ENCODE data around the gene MYL7.
"Not testable (repeated sequence)": the region's sequence is repeated elsewhere in the genome, so short reads cannot be mapped to it uniquely, and the experiment has no call there.

The MYL7 gene

DNA sequence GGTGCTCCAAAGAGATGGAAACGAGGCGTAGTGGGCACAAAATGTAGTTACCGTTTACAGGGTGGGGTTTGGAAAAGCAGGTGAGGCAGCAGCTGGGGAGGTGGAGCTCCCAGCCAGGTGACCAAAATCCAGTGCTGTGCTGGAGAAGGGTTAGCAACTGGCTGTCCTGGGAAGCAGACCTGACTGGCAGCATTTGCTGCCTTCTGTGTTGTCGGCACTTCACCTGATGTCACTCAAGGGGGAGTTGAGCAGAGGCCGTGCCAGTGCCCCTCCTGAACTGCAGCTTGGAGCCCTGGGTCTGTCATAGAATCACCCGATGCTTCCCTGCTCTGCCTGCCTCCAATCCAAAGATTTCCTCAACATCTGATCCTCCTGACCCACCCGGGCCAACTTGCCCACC lies 35.4 kb upstream of the MYL7 start:
- no peak overlapping the region for H3K27ac Mint-ChIP-seq
- peaks cover 18% of the 10 kb centered on the region for H3K27me3 Mint-ChIP-seq
- no peak overlapping the region for H3K4me3 Mint-ChIP-seq
- peaks cover 7% of the 10 kb centered on the region for H3K4me1 Mint-ChIP-seq
- no peak for ATAC-seq
- H3K36me3 Mint-ChIP-seq = no peaks in the 10 kb centered on the region
- H3K9me3 Mint-ChIP-seq = peaks cover 5% of the 10 kb centered on the region

GRCh38 chr7:44175730-44176129 lies 34.6 kb upstream of the MYL7 start:
- Mint-ChIP-seq H3K9me3 (peaks cover 5% of the 10 kb centered on the region), H3K36me3 (no peaks in the 10 kb centered on the region), H3K4me1 (peaks cover 7% of the 10 kb centered on the region), H3K27me3 (peaks cover 23% of the 10 kb centered on the region), H3K4me3 (no peak overlapping the region), H3K27ac (no peak overlapping the region)
- ATAC-seq = no peak

DNA sequence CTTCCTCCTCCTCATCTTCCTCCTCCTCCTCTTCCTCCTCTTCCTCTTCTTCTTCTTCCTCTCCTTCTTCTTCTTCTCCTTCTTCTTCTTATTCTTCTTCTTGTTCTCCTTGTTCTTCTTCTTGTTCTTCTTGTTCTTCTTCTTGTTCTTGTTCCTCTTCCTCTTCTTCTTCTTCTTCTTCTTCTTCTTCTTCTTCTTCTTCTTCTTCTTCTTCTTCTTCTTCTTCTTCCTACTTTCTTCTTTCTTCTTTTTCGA lies 33.5 kb upstream of the MYL7 start:
- H3K36me3 Mint-ChIP-seq, H3K4me1 Mint-ChIP-seq, H3K4me3 Mint-ChIP-seq, ATAC-seq, H3K9me3 Mint-ChIP-seq, H3K27ac Mint-ChIP-seq: not testable (repeated sequence)
- peaks cover 25% of the 10 kb centered on the region for H3K27me3 Mint-ChIP-seq

- H3K27me3 Mint-ChIP-seq = peaks cover 20% of the 10 kb centered on the region
- peaks cover 7% of the 10 kb centered on the region for H3K4me1 Mint-ChIP-seq
- no peak for ATAC-seq
- H3K27ac Mint-ChIP-seq = no peak overlapping the region
- peaks cover 5% of the 10 kb centered on the region for H3K9me3 Mint-ChIP-seq
- H3K36me3 Mint-ChIP-seq = no peaks in the 10 kb centered on the region
- no peak overlapping the region for H3K4me3 Mint-ChIP-seq
Observed at GRCh38 chr7:44173911-44174693, 33.0 kb upstream of the MYL7 start.

DNA sequence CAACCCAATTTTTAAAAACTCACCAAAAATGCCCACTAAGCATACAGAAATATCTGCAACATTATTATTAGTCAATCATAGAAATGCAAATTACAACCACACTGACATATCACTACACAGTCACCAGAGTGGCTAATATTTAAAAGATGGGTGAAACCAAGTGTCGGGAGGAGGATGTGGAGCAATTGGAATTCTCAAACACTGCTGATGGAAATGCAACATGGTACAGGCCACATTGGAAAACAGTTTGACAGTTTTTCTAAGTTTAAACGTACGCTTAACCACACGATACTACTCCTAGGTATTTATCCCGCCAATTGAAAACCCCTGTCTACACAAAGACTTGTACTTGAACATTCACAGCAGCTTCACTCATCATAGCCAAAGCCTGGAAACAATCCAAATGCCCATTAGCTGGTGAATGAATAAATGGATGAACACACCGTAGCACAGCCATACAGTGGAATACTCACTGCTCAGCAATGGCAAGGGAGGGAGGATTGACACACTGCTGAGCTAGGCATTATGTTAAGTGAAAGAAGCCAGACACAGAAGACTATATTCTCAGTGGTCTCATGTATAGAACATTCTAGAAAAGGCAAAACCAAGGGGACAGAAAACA lies 31.8 kb upstream of the MYL7 start:
- Mint-ChIP-seq H3K4me1 (peaks cover 10% of the 10 kb centered on the region), H3K27ac (no peak overlapping the region), H3K4me3 (no peak overlapping the region), H3K36me3 (no peaks in the 10 kb centered on the region), H3K9me3 (peaks cover 5% of the 10 kb centered on the region), H3K27me3 (peaks cover 14% of the 10 kb centered on the region)
- ATAC-seq = no peak

GRCh38 chr7:44172352-44172751 lies 31.2 kb upstream of the MYL7 start:
- Mint-ChIP-seq H3K4me3 (no peak overlapping the region), H3K27me3 (peaks cover 9% of the 10 kb centered on the region), H3K4me1 (peaks cover 16% of the 10 kb centered on the region), H3K27ac (no peak overlapping the region), H3K36me3 (no peaks in the 10 kb centered on the region), H3K9me3 (peaks cover 5% of the 10 kb centered on the region)
- no peak for ATAC-seq

DNA sequence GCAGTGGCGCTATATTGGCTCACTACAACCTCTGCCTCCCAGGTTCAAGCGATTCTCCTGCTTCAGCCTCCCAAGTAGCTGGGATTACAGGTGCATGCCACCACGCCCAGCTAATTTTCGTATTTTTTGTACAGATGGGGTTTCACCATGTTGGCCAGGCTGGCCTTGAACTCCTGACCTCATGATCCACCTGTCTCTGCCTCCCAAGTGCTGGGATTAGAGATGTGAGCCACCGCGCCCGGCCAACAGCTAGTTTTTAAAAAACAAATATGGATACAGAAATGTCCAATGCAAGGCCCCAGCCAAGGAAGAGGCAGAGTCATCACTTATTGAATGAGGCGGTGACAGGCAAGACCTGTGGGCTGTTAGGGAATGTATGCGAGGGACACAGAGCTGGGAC lies 30.8 kb upstream of the MYL7 start:
- H3K36me3 Mint-ChIP-seq, H3K4me3 Mint-ChIP-seq, H3K9me3 Mint-ChIP-seq, ATAC-seq, H3K27me3 Mint-ChIP-seq, H3K27ac Mint-ChIP-seq: not testable (repeated sequence)
- H3K4me1 Mint-ChIP-seq = peaks cover 20% of the 10 kb centered on the region

GRCh38 chr7:44167920-44168319 lies 26.8 kb upstream of the MYL7 start:
- Mint-ChIP-seq H3K4me1 (peaks cover 13% of the 10 kb centered on the region), H3K9me3 (peaks cover 6% of the 10 kb centered on the region), H3K27ac (no peak overlapping the region), H3K4me3 (no peak overlapping the region), H3K36me3 (peaks cover 5% of the 10 kb centered on the region), H3K27me3 (peaks cover 8% of the 10 kb centered on the region)
- peak; percentile 72 for ATAC-seq

DNA sequence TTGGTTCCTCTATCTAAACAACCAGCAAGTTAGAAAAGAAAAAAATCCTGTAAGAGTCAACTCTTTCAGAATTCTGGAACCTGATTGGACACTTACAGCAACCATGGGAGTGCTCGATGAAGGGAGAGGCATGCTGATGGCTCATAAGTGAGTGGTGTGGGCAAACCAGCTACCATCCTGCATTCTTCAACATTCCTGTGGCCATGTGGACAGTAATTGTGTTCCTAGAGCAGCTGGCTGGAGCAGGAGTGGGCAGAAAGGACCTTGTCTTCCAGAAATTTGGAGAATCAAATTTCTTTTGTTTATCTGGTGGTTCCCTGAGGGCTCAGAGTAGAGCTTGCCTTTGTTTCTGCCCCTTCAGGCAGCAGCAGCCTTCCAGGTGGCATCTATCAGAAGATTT lies 22.5 kb upstream of the MYL7 start:
- Mint-ChIP-seq H3K27me3 (no peaks in the 10 kb centered on the region), H3K4me3 (no peak overlapping the region), H3K36me3 (peaks cover 5% of the 10 kb centered on the region), H3K27ac (no peak overlapping the region), H3K4me1 (peaks cover 13% of the 10 kb centered on the region), H3K9me3 (peaks cover 6% of the 10 kb centered on the region)
- ATAC-seq = no peak

- peaks cover 5% of the 10 kb centered on the region for H3K36me3 Mint-ChIP-seq
- no peak overlapping the region for H3K27ac Mint-ChIP-seq
- H3K27me3 Mint-ChIP-seq = no peaks in the 10 kb centered on the region
- peaks cover 6% of the 10 kb centered on the region for H3K9me3 Mint-ChIP-seq
- no peak overlapping the region for H3K4me3 Mint-ChIP-seq
- no peak for ATAC-seq
- peaks cover 10% of the 10 kb centered on the region for H3K4me1 Mint-ChIP-seq
Observed at GRCh38 chr7:44162785-44163395, 21.8 kb upstream of the MYL7 start.

DNA sequence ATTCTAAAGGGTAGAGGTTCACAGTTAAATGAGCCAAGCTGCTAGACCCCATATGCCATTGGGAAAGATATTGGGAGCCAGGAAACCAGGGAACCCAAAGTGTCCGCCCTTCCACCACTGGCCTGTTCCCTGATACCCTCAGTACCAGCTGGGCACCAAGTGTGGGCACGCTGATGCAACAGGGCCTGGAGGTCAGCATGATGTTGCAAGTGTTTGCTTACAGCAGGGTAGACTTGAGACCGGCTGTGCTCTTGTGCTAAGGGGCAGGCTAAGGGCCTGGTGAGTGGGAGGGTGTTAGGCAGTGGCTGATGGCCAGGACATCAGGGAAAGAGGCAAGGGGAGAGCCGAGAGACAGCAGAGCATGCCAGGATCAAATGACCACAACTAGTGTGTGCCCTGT lies 21.0 kb upstream of the MYL7 start:
- Mint-ChIP-seq H3K36me3 (peaks cover 5% of the 10 kb centered on the region), H3K27ac (no peak overlapping the region), H3K27me3 (no peaks in the 10 kb centered on the region), H3K4me3 (no peak overlapping the region), H3K4me1 (peaks cover 3% of the 10 kb centered on the region), H3K9me3 (peaks cover 6% of the 10 kb centered on the region)
- no peak for ATAC-seq

DNA sequence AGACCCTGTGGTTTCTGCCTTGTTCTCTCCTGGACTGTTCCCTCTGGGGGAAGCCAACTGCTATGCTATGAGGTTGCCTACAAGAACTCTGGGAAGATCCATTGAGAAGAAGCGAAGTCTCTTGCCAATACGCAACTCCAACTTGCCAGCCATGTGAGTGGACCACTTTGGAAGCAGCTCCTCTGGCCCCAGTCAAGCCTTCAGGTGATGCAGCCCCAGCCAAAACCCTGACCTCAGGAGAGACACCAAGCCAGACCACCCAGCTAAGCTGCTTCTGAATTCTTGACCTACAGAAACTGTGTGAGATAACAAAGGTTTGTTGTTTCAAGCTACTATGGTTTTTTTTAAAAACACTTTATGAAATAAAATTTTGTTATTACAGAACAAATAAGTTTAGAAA lies 20.2 kb upstream of the MYL7 start:
- peaks cover 6% of the 10 kb centered on the region for H3K9me3 Mint-ChIP-seq
- H3K36me3 Mint-ChIP-seq = peaks cover 5% of the 10 kb centered on the region
- no peak overlapping the region for H3K27ac Mint-ChIP-seq
- no peaks in the 10 kb centered on the region for H3K27me3 Mint-ChIP-seq
- no peak for ATAC-seq
- no peaks in the 10 kb centered on the region for H3K4me1 Mint-ChIP-seq
- no peak overlapping the region for H3K4me3 Mint-ChIP-seq

DNA sequence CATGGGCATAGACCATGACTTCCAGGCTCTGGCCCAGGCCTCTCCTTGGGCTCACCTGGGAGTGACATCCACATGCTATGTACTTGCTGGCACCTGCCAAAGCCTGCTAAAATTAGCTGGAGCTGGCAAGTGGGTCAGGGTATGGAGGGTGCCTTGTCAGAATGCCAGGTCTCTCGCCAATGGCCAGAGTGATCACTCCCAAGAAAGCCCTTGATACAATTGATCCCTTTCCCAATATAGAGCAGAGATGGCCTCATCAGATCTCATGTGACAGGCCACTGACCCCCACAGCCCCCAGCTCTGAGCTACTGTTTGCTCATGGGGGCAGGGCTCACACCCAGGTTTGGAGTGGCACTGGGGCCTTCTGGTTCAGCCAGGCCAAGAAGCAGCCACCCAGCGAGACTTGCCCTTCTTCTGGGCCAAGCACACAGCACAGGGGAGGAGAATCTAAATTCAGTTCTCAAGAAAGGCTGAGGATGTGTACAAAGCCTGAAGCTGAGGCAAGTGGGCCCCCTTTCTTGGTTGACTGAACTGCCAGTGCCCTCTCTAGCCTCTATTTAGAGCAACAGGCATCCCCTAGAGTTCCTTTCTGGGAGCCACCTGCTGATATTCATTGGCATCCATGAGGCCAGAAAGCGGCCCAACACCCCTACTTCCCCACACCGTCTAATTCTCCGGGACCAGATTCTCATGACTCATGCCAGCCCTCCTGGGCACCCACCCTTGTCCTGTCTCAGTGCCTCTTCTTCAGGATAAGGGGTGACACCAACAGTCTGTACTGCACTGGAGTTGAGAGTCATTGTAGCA lies 18.9 kb upstream of the MYL7 start:
- Mint-ChIP-seq H3K9me3 (peaks cover 6% of the 10 kb centered on the region), H3K4me1 (no peaks in the 10 kb centered on the region), H3K27me3 (no peaks in the 10 kb centered on the region), H3K36me3 (peaks cover 5% of the 10 kb centered on the region), H3K4me3 (no peak overlapping the region), H3K27ac (no peak overlapping the region)
- no peak for ATAC-seq

DNA sequence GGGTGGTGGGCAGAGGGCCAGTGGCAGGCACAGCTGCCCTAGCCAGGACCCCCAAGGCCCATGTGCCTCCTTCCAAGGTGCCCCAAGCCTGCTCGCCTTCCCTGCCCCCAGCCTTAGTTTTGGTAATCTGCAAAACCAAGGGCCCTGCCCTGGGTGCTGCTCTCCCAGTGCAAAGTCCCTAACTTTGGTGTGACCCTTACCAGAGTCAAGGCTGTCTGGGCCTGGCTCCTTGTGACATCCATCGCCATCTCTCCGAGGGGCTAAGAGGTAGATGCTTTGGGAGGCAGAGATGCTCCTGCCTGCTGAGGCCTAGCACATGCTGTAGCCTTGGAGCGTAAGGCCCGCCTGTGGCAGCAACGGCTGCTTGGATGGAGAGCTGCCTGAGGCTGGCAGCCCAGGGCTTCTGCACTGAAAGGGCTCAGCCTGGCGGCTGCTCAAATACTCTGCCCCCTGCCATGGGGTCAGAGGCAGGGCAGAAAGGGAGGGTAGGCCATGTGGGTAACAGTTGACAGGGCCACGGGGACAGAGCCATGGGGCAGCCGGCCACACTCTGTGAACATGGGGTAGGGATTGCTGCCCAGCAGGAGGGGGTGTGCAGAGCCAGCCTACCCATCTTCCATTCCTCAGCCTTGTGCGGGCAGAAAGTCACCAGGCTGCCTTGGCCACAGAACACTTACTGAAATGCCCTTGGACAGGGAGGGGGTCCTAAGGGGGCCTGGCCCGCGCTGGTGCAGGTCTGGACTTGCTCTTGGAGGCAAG lies 17.9 kb upstream of the MYL7 start:
- H3K9me3 Mint-ChIP-seq = no peaks in the 10 kb centered on the region
- no peaks in the 10 kb centered on the region for H3K27me3 Mint-ChIP-seq
- no peak overlapping the region for H3K27ac Mint-ChIP-seq
- H3K4me3 Mint-ChIP-seq = no peak overlapping the region
- ATAC-seq = no peak
- H3K36me3 Mint-ChIP-seq = no peaks in the 10 kb centered on the region
- no peaks in the 10 kb centered on the region for H3K4me1 Mint-ChIP-seq
